Endothelial cell of umbilical vein (primary cell): Measurements from ENCODE around the gene CDHR4.
"Not testable (repeated sequence)": the region's sequence is repeated elsewhere in the genome, so short reads cannot be mapped to it uniquely, and the experiment has no call there.

Experiments
- EZH2 ChIP-seq: IDR thresholded peaks from 2 replicates; pipeline ENCODE4 v1.6.1; 2012; ENCODE audit warnings: borderline replicate concordance, low read depth, mild to moderate bottlenecking, moderate library complexity, low read length, inconsistent platforms; ENCODE audit not compliant: severe bottlenecking
- FOS ChIP-seq: IDR thresholded peaks from 2 replicates; pipeline ENCODE4 v1.6.1; 2011; ENCODE audit warnings: mild to moderate bottlenecking, low read length, moderate library complexity, borderline replicate concordance; ENCODE audit not compliant: insufficient read depth
- GATA2 ChIP-seq: IDR thresholded peaks from 2 replicates; pipeline ENCODE4 v1.7.0; 2011; ENCODE audit warnings: low read depth, mild to moderate bottlenecking, moderate library complexity, mixed read lengths, low read length; ENCODE audit not compliant: insufficient read length, insufficient read depth
- POLR2A ChIP-seq: IDR thresholded peaks from 2 replicates; pipeline ENCODE4 v1.6.1; 2012; ENCODE audit warnings: low read depth, mild to moderate bottlenecking, control low read depth, low read length
- POLR2AphosphoS5 ChIP-seq: IDR thresholded peaks from 2 replicates; pipeline ENCODE4 v1.6.1; 2012; ENCODE audit warnings: low read depth, mild to moderate bottlenecking, control low read depth, low read length, moderate library complexity; ENCODE audit not compliant: insufficient read depth
- TF ChIP-seq, protein P1 (sequence below), 2 donors: IDR thresholded peaks; 1 replicate in 1 of 2; 2 replicates in 1 of 2; pipeline ENCODE4 v1.5.1; 2011; ENCODE audit warnings: low read length in 2 of 2, mild to moderate bottlenecking in 2 of 2, moderate library complexity in 2 of 2, control low read depth in 1 of 2, inconsistent platforms in 1 of 2, low read depth in 1 of 2; ENCODE audit not compliant: insufficient read depth in 1 of 2; ENCODE audit errors: extremely low read depth in 1 of 2
- TF ChIP-seq, protein P2 (sequence below): IDR thresholded peaks from 2 replicates; pipeline ENCODE4 v1.6.1; 2011; ENCODE audit not compliant: insufficient read depth, insufficient read length

- TF ChIP-seq, protein P1, sequence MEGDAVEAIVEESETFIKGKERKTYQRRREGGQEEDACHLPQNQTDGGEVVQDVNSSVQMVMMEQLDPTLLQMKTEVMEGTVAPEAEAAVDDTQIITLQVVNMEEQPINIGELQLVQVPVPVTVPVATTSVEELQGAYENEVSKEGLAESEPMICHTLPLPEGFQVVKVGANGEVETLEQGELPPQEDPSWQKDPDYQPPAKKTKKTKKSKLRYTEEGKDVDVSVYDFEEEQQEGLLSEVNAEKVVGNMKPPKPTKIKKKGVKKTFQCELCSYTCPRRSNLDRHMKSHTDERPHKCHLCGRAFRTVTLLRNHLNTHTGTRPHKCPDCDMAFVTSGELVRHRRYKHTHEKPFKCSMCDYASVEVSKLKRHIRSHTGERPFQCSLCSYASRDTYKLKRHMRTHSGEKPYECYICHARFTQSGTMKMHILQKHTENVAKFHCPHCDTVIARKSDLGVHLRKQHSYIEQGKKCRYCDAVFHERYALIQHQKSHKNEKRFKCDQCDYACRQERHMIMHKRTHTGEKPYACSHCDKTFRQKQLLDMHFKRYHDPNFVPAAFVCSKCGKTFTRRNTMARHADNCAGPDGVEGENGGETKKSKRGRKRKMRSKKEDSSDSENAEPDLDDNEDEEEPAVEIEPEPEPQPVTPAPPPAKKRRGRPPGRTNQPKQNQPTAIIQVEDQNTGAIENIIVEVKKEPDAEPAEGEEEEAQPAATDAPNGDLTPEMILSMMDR (IDR thresholded peaks at IDR 0.05; ENCODE audit: extremely low read depth in 1 of 2, insufficient read depth in 1 of 2, low read depth in 1 of 2, low read length in 2 of 2) = not testable (repeated sequence)
- not testable (repeated sequence) for TF ChIP-seq POLR2A, POLR2AphosphoS5, GATA2, EZH2, FOS
- TF ChIP-seq, protein P2, sequence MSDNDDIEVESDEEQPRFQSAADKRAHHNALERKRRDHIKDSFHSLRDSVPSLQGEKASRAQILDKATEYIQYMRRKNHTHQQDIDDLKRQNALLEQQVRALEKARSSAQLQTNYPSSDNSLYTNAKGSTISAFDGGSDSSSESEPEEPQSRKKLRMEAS = not testable (repeated sequence)
Observed at GRCh38 chr3:49782277-49782676, 17.4 kb downstream of the CDHR4 start.
